Measurements from ENCODE around the gene SSC4D.
"Not testable (repeated sequence)": the region's sequence is repeated elsewhere in the genome, so short reads cannot be mapped to it uniquely, and the experiment has no call there.

The SSC4D gene

GRCh38 chr7:76375251-76375650 is 34.2 kb downstream of the SSC4D start:
- H3K4me3 Mint-ChIP-seq: peak overlapping the region; percentile 9
- peaks cover 2% of the 10 kb centered on the region for H3K4me1 Mint-ChIP-seq
- H3K27me3 Mint-ChIP-seq: no peaks in the 10 kb centered on the region
- no peak overlapping the region for H3K27ac Mint-ChIP-seq
- H3K36me3 Mint-ChIP-seq: no peaks in the 10 kb centered on the region
- no peaks in the 10 kb centered on the region for H3K9me3 Mint-ChIP-seq

GRCh38 chr7:76372984-76373833 is 36.3 kb downstream of the SSC4D start:
- Mint-ChIP-seq H3K9me3 (no peaks in the 10 kb centered on the region), H3K4me1 (no peaks in the 10 kb centered on the region), H3K27ac (peak overlapping the region; percentile 92), H3K4me3 (no peak overlapping the region), H3K27me3 (no peaks in the 10 kb centered on the region), H3K36me3 (no peaks in the 10 kb centered on the region)

- no peaks in the 10 kb centered on the region for H3K36me3 Mint-ChIP-seq
- H3K4me1 Mint-ChIP-seq: no peaks in the 10 kb centered on the region
- H3K4me3 Mint-ChIP-seq: no peak overlapping the region
- H3K9me3 Mint-ChIP-seq: no peaks in the 10 kb centered on the region
- H3K27me3 Mint-ChIP-seq: no peaks in the 10 kb centered on the region
- no peak overlapping the region for H3K27ac Mint-ChIP-seq
Observed at GRCh38 chr7:76371396-76371795, 38.1 kb downstream of the SSC4D start.

GRCh38 chr7:76369018-76369417 is 40.5 kb downstream of the SSC4D start:
- Mint-ChIP-seq H3K36me3 (no peaks in the 10 kb centered on the region), H3K27me3 (no peaks in the 10 kb centered on the region), H3K4me1 (peaks cover 8% of the 10 kb centered on the region), H3K27ac (no peak overlapping the region), H3K4me3 (no peak overlapping the region), H3K9me3 (no peaks in the 10 kb centered on the region)

- Mint-ChIP-seq H3K36me3 (no peaks in the 10 kb centered on the region), H3K4me3 (no peak overlapping the region), H3K9me3 (no peaks in the 10 kb centered on the region), H3K27ac (no peak overlapping the region), H3K4me1 (peaks cover 9% of the 10 kb centered on the region), H3K27me3 (no peaks in the 10 kb centered on the region)
Observed at GRCh38 chr7:76368190-76368589, 41.3 kb downstream of the SSC4D start.

- Mint-ChIP-seq H3K36me3 (no peaks in the 10 kb centered on the region), H3K9me3 (no peaks in the 10 kb centered on the region), H3K27ac (peak overlapping the region; percentile 69), H3K27me3 (no peaks in the 10 kb centered on the region), H3K4me3 (no peak overlapping the region), H3K4me1 (peaks cover 13% of the 10 kb centered on the region)
Observed at GRCh38 chr7:76364198-76364584, 45.3 kb downstream of the SSC4D start.

- H3K27ac Mint-ChIP-seq: not testable (repeated sequence)
- peaks cover 13% of the 10 kb centered on the region for H3K4me1 Mint-ChIP-seq
Observed at GRCh38 chr7:76363754-76364153, 45.7 kb downstream of the SSC4D start.

GRCh38 chr7:76359978-76360638 is 49.4 kb downstream of the SSC4D start:
- H3K4me3 Mint-ChIP-seq: peak overlapping the region; percentile 100
- H3K9me3 Mint-ChIP-seq: no peaks in the 10 kb centered on the region
- peaks cover 19% of the 10 kb centered on the region for H3K36me3 Mint-ChIP-seq
- no peak overlapping the region for H3K27ac Mint-ChIP-seq
- peaks cover 38% of the 10 kb centered on the region for H3K4me1 Mint-ChIP-seq
- H3K27me3 Mint-ChIP-seq: no peaks in the 10 kb centered on the region

More at GRCh38 chr7:76363754-76364153, 45.7 kb downstream of the SSC4D start:
- H3K27me3 Mint-ChIP-seq, H3K9me3 Mint-ChIP-seq, H3K4me3 Mint-ChIP-seq, H3K36me3 Mint-ChIP-seq: not testable (repeated sequence)

GRCh38 chr7:76359111-76359977 is 50.2 kb downstream of the SSC4D start:
- peaks cover 26% of the 10 kb centered on the region for H3K36me3 Mint-ChIP-seq
- H3K27me3 Mint-ChIP-seq: no peaks in the 10 kb centered on the region
- peak overlapping the region; percentile 97 for H3K27ac Mint-ChIP-seq
- peak overlapping the region; percentile 100 for H3K4me3 Mint-ChIP-seq
- peaks cover 41% of the 10 kb centered on the region for H3K4me1 Mint-ChIP-seq
- no peaks in the 10 kb centered on the region for H3K9me3 Mint-ChIP-seq

GRCh38 chr7:76358481-76359110 is 50.9 kb downstream of the SSC4D start, which contains the start of gene YWHAG:
YWHAG (minus strand) TSS chr7:76358991; CDS start chr7:76358808, 183 bp downstream.
- H3K9me3 Mint-ChIP-seq: no peaks in the 10 kb centered on the region
- H3K27ac Mint-ChIP-seq: peak within 1 kb of the TSS; percentile 98
- H3K4me3 Mint-ChIP-seq: peak within 1 kb of the TSS; percentile 100
- no peaks in the 10 kb centered on the region for H3K27me3 Mint-ChIP-seq
- H3K4me1 Mint-ChIP-seq: peaks cover 38% of the 10 kb centered on the region
- H3K36me3 Mint-ChIP-seq: peaks cover 26% of the 10 kb centered on the region

GRCh38 chr7:76358011-76358480 is 51.5 kb downstream of the SSC4D start:
- Mint-ChIP-seq H3K4me3 (peak overlapping the region; percentile 100), H3K27ac (peak overlapping the region; percentile 98), H3K9me3 (no peaks in the 10 kb centered on the region), H3K4me1 (peaks cover 38% of the 10 kb centered on the region), H3K36me3 (peaks cover 26% of the 10 kb centered on the region), H3K27me3 (no peaks in the 10 kb centered on the region)

GRCh38 chr7:76357475-76358010 is 52.0 kb downstream of the SSC4D start:
- H3K9me3 Mint-ChIP-seq: no peaks in the 10 kb centered on the region
- peak overlapping the region; percentile 98 for H3K27ac Mint-ChIP-seq
- H3K27me3 Mint-ChIP-seq: no peaks in the 10 kb centered on the region
- H3K36me3 Mint-ChIP-seq: peaks cover 26% of the 10 kb centered on the region
- peaks cover 41% of the 10 kb centered on the region for H3K4me1 Mint-ChIP-seq
- H3K4me3 Mint-ChIP-seq: peak overlapping the region; percentile 100

- Mint-ChIP-seq H3K4me1 (peaks cover 48% of the 10 kb centered on the region), H3K9me3 (no peaks in the 10 kb centered on the region), H3K4me3 (peak overlapping the region; percentile 100), H3K27me3 (no peaks in the 10 kb centered on the region), H3K27ac (no peak overlapping the region), H3K36me3 (peaks cover 26% of the 10 kb centered on the region)
Observed at GRCh38 chr7:76356823-76357222, 52.7 kb downstream of the SSC4D start.

GRCh38 chr7:76356115-76356514 is 53.4 kb downstream of the SSC4D start:
- Mint-ChIP-seq H3K4me3 (peak overlapping the region; percentile 63), H3K36me3 (peaks cover 27% of the 10 kb centered on the region), H3K27me3 (no peaks in the 10 kb centered on the region), H3K27ac (peak overlapping the region; percentile 56), H3K4me1 (peaks cover 55% of the 10 kb centered on the region), H3K9me3 (no peaks in the 10 kb centered on the region)

Data from activated naive CD4-positive, alpha-beta T cell treated with anti-CD3 and anti-CD28 coated beads, Interleukin-2, amount 50 U/mL, for 24 hours (primary cell).